Activated CD4-positive, alpha-beta T cell treated with anti-CD3 and anti-CD28 coated beads, Interleukin-2, amount 10 ng/mL, durations not matched to agents 7 days and 5 days (primary cell): ENCODE results near the gene MAPKAPK3. TPM values are rescaled to one million over a fixed set of nuclear protein-coding genes. Genes with fewer than 3 reads are reported as not detected.
"Not testable (repeated sequence)": the region's sequence is repeated elsewhere in the genome, so short reads cannot be mapped to it uniquely, and the experiment has no call there.

ENCODE experiments used
- CTCF ChIA-PET: fragments of 350-600 bp; sonication (Branson Sonifier 250); formaldehyde crosslinking; loops from one replicate; lab custom pipeline; 2021; ENCODE audit warnings: antibody characterized with exemption; lab: Charles Lee
- POLR2A ChIA-PET: fragments of 350-600 bp; sonication (Branson Sonifier 250); formaldehyde crosslinking; loops from one replicate; lab custom pipeline; 2021; ENCODE audit warnings: antibody characterized with exemption; lab: Charles Lee
- DNase-seq: peaks from one replicate; pipeline ENCODE4 v3.0.0-alpha.2; 2020
- H3K27ac Mint-ChIP-seq: one replicate; pipeline ENCODE4 v1.8.0; 2021; ENCODE audit warnings: mild to moderate bottlenecking, moderate library complexity, mixed read lengths
- H3K27me3 Mint-ChIP-seq: one replicate; pipeline ENCODE4 v1.8.0; 2021; ENCODE audit warnings: mixed read lengths
- H3K36me3 Mint-ChIP-seq: one replicate; pipeline ENCODE4 v1.8.0; 2021; ENCODE audit warnings: low read depth, mixed read lengths
- H3K4me1 Mint-ChIP-seq: one replicate; pipeline ENCODE4 v1.8.0; 2021; ENCODE audit warnings: mixed read lengths
- H3K4me3 Mint-ChIP-seq: one replicate; pipeline ENCODE4 v1.8.0; 2021; ENCODE audit warnings: mild to moderate bottlenecking, moderate library complexity, mixed read lengths
- H3K9me3 Mint-ChIP-seq: one replicate; pipeline ENCODE4 v1.8.0; 2021; ENCODE audit warnings: mixed read lengths
- total RNA-seq, 2 experiments: library from RNA; stranded (reverse); gene quantifications; one replicate each; pipeline ENCODE4 v1.2.3, GENCODE V29; 2021

Gene MAPKAPK3
- total RNA-seq, 2 experiments from 2014 or later, result 135 to 140 TPM

GRCh38 chr3:50660386-50660785, 43.4 kb downstream of the MAPKAPK3 start:
- DNase-seq, result no peak
- Mint-ChIP-seq H3K27me3 (peaks cover 2% of the 10 kb centered on the region), H3K9me3 (no peaks in the 10 kb centered on the region), H3K4me1 (peaks cover 7% of the 10 kb centered on the region), H3K27ac (no peak overlapping the region), H3K4me3 (no peak overlapping the region), H3K36me3 (no peaks in the 10 kb centered on the region)
- POLR2A ChIA-PET, result no interaction called here
- CTCF ChIA-PET, result no interaction called here

DNA sequence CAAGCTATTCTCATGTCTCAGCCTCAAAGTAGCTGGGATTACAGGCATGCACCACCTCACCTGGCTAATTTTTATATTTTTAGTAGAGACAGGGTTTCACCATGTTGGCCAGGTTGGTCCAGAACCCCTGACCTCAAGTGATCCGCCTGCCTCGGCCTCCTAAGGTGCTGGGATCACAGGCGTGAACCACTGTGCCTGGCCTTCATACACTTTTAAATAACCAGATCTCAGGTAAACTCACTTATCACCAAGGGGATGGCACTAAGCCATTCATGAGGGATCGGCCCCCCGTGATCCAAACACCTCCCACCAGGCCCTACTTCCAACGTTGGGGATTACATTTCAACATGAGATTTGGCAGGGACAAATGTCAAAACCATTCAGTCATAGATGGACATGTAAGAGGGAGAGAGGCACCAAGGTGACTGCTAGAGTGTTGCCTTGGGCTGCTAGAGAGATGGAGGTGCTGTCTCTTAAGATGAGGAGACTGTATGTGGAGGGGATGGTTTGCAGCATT, 44.4 kb downstream of the MAPKAPK3 start:
- no peak overlapping the region for H3K27ac Mint-ChIP-seq
- ChIA-PET POLR2A (no interaction called here), CTCF (interaction anchor here (0.6 kb wide), 1 partner anchor 52 kb away, joined by 3 read pairs; no protein-coding TSS in a partner anchor)
- H3K4me1 Mint-ChIP-seq, result peaks cover 10% of the 10 kb centered on the region
- no peak for DNase-seq
- no peaks in the 10 kb centered on the region for H3K9me3 Mint-ChIP-seq
- peaks cover 3% of the 10 kb centered on the region for H3K27me3 Mint-ChIP-seq
- no peaks in the 10 kb centered on the region for H3K36me3 Mint-ChIP-seq
- no peak overlapping the region for H3K4me3 Mint-ChIP-seq

- H3K9me3 Mint-ChIP-seq, result no peaks in the 10 kb centered on the region
- H3K27me3 Mint-ChIP-seq, result peaks cover 7% of the 10 kb centered on the region
- H3K27ac Mint-ChIP-seq, result peak overlapping the region; percentile 21
- H3K36me3 Mint-ChIP-seq, result no peaks in the 10 kb centered on the region
- H3K4me3 Mint-ChIP-seq, result no peak overlapping the region
- H3K4me1 Mint-ChIP-seq, result peaks cover 10% of the 10 kb centered on the region
- ChIA-PET POLR2A (no interaction called here), CTCF (interaction anchor here (0.6 to 1.2 kb wide), 4 partner anchors 9 to 624 kb away, joined by 3 to 4 read pairs (median 4); partner anchors contain the start of gene DOCK3)
- no peak for DNase-seq
Measured at GRCh38 chr3:50662408-50662807, 45.5 kb downstream of the MAPKAPK3 start.

DNA sequence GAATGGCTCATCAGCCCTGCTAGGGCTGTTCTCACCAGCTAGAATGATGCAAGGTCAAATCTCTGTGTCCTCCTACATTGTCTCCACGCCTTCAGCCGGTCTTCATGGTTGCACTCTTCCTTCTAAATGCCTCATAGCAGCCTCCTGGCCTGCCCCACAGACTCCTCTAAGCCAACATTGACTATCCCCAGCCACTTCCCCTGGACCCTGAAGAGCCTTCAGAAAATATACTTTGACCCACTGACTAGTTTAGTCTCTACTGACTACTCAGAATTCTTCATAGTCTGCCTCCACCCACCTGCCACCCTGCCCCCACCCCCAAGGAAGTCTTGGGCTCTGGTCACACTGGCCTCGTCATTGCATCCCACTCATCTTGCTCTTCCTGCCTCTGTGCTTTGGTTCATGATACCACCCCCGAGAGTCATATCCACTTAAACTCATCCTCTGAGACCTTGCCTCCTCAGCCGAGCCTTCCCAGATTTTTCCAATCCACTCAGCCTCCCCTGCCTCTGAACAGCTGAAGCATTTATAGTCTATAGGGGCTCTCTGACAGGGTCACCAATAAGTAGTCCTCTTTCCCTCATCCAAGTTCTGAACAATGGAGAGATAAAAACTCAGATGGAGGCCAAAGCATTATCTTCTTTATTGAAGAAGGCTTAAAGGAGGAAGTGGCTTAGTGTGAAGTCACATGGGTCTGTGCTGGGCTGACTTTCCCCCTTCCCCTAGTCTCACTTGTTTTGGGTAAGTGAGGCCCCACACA, 48.3 kb downstream of the MAPKAPK3 start:
- CTCF ChIA-PET, result interaction anchor here (1.0 kb wide), 1 partner anchor 49 kb away, joined by 4 read pairs; no protein-coding TSS in a partner anchor
- Mint-ChIP-seq H3K27ac (peak overlapping the region; percentile 44), H3K27me3 (peaks cover 11% of the 10 kb centered on the region), H3K4me1 (peaks cover 10% of the 10 kb centered on the region), H3K4me3 (no peak overlapping the region), H3K36me3 (no peaks in the 10 kb centered on the region), H3K9me3 (no peaks in the 10 kb centered on the region)
- POLR2A ChIA-PET, result no interaction called here
- DNase-seq, result no peak

- H3K4me1 Mint-ChIP-seq, H3K36me3 Mint-ChIP-seq, H3K9me3 Mint-ChIP-seq, DNase-seq, POLR2A ChIA-PET, CTCF ChIA-PET, H3K4me3 Mint-ChIP-seq: not testable (repeated sequence)
- H3K27ac Mint-ChIP-seq, result peak overlapping the region; percentile 44
- H3K27me3 Mint-ChIP-seq, result peaks cover 15% of the 10 kb centered on the region
Measured at GRCh38 chr3:50665841-50666115, 48.8 kb downstream of the MAPKAPK3 start.

DNA sequence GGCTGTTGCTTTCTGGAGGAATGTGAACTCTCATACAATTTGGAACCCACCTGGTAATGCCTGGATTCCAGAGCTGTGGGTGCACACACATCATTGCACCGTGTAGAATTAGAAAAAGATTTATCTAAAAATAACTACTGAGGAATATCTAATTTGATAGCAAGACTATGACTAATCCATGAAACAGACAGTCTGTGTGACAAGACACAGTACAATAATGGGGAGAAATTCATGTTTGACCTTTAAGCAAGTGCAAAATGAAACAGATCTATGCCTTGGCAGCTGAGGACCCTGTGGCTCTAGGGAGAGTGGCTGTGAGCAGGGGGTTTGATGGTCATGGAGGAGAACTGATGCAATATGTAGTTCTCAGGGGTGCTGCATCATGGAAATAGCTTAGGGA, 49.9 kb downstream of the MAPKAPK3 start:
- ChIA-PET CTCF (interaction anchor here (0.6 to 1.5 kb wide), 3 partner anchors 8 to 320 kb away, joined by 3 read pairs; partner anchors contain the start of gene DOCK3), POLR2A (no interaction called here)
- Mint-ChIP-seq H3K4me1 (peaks cover 10% of the 10 kb centered on the region), H3K27ac (no peak overlapping the region), H3K36me3 (no peaks in the 10 kb centered on the region), H3K9me3 (no peaks in the 10 kb centered on the region), H3K4me3 (no peak overlapping the region), H3K27me3 (peaks cover 22% of the 10 kb centered on the region)
- DNase-seq, result no peak

GRCh38 chr3:50671331-50671730, 54.4 kb downstream of the MAPKAPK3 start:
- no peak for DNase-seq
- Mint-ChIP-seq H3K36me3 (no peaks in the 10 kb centered on the region), H3K4me1 (peaks cover 10% of the 10 kb centered on the region), H3K27ac (no peak overlapping the region), H3K9me3 (no peaks in the 10 kb centered on the region), H3K27me3 (peaks cover 48% of the 10 kb centered on the region), H3K4me3 (no peak overlapping the region)
- ChIA-PET CTCF (interaction anchor here (2.2 kb wide), 1 partner anchor 55 kb away, joined by 10 read pairs; no protein-coding TSS in a partner anchor), POLR2A (no interaction called here)

- peaks cover 51% of the 10 kb centered on the region for H3K27me3 Mint-ChIP-seq
- no peak overlapping the region for H3K27ac Mint-ChIP-seq
- peaks cover 11% of the 10 kb centered on the region for H3K4me1 Mint-ChIP-seq
- no peaks in the 10 kb centered on the region for H3K36me3 Mint-ChIP-seq
- CTCF ChIA-PET, result interaction anchor here (0.7 to 2.2 kb wide), 2 partner anchors 50 to 57 kb away, joined by 3 to 10 read pairs; no protein-coding TSS in a partner anchor
- DNase-seq, result no peak
- no peaks in the 10 kb centered on the region for H3K9me3 Mint-ChIP-seq
- H3K4me3 Mint-ChIP-seq, result no peak overlapping the region
- POLR2A ChIA-PET, result no interaction called here
Measured at GRCh38 chr3:50672656-50673055, 55.7 kb downstream of the MAPKAPK3 start.

DNA sequence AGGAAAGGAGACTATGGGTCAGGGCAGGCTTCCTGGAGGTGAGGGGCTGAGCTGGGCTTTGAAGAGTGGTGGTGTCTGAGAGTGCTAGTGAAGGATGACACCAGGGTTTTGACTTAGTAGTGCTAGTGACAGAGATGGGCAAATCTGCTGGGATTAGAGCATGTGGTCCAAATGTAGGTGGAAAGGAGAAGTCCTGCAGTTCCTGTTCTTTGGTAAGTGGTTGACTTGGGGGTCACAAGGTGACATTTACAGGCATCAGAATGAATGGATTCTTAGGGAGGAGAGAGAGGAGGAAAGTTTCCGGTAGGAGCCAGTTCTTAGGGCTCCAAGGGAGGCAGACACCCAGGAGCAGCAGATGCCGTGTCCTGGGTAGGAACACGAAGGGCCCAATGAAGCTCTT, 57.0 kb downstream of the MAPKAPK3 start:
- CTCF ChIA-PET, result interaction anchor here (0.7 to 1.6 kb wide), 4 partner anchors 7 to 54 kb away, joined by 3 read pairs; no protein-coding TSS in a partner anchor
- H3K9me3 Mint-ChIP-seq, result no peaks in the 10 kb centered on the region
- H3K4me1 Mint-ChIP-seq, result peaks cover 11% of the 10 kb centered on the region
- no peak overlapping the region for H3K27ac Mint-ChIP-seq
- peaks cover 53% of the 10 kb centered on the region for H3K27me3 Mint-ChIP-seq
- no peak for DNase-seq
- POLR2A ChIA-PET, result no interaction called here
- H3K4me3 Mint-ChIP-seq, result peak overlapping the region; percentile 57
- H3K36me3 Mint-ChIP-seq, result no peaks in the 10 kb centered on the region

DNA sequence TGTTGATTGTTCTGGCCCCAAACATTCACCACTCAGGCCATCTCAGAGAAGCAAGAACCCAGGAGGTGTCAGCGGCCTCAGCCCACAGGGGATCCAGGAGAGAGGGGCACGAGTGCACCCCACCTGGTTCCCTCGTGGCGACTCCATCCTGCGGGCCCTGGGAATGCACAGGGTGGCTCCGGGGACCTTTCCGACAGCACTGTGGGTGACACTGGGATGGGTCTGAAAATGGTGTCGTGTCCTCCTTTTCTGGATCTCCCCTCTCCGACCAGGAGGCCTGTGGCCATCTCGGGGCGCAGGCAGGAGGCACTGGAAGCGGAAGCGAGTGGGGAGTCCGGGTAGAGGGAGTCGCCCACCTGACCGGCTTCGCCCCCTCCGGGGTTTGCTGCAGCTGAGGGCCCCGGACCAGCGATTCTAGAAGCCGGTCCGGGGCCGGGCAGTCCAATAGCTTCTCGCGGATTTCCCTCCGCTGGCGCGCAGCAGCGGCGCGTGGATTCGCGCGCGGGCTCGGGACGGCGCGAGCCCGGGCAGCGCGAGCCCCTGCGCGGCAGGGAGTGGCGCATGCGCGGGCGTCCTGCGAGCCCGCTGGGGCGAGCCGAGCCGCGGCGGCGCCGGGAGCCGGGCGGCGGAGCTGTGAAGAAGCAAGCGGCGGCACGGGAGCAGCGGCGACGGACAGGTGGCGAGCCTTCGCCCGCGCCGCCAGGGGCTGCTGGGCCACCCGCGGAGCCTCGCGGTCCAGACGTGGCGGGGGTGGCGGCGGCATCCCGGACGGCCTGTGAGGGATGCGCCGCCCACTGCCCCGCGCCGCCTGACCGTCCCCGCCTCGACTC, 57.6 kb downstream of the MAPKAPK3 start, which contains the start of gene DOCK3:
TSS of gene DOCK3 (plus strand) at position 579 of the 830 bp plus-strand sequence. CDS start 337 bp downstream, outside the sequence.
- Mint-ChIP-seq H3K4me1 (peaks cover 11% of the 10 kb centered on the region), H3K36me3 (no peaks in the 10 kb centered on the region), H3K9me3 (no peaks in the 10 kb centered on the region), H3K4me3 (peak within 1 kb of the TSS; percentile 63), H3K27ac (peak within 1 kb of the TSS; percentile 56), H3K27me3 (peaks cover 56% of the 10 kb centered on the region)
- ChIA-PET POLR2A (no interaction called here), CTCF (interaction anchor here (1.0 to 1.6 kb wide), 3 partner anchors 8 to 12 kb away, joined by 3 read pairs; no protein-coding TSS in a partner anchor)
- DNase-seq, result peak; percentile 57

GRCh38 chr3:50675179-50676030, 58.5 kb downstream of the MAPKAPK3 start:
- peaks cover 11% of the 10 kb centered on the region for H3K4me1 Mint-ChIP-seq
- H3K27ac Mint-ChIP-seq, result peak overlapping the region; percentile 56
- H3K36me3 Mint-ChIP-seq, result no peaks in the 10 kb centered on the region
- DNase-seq, result peak; percentile 48
- no peaks in the 10 kb centered on the region for H3K9me3 Mint-ChIP-seq
- peak overlapping the region; percentile 63 for H3K4me3 Mint-ChIP-seq
- CTCF ChIA-PET, result interaction anchor here (0.7 to 1.6 kb wide), 7 partner anchors 8 to 700 kb away, joined by 3 to 4 read pairs (median 3); no protein-coding TSS in a partner anchor
- POLR2A ChIA-PET, result no interaction called here
- peaks cover 57% of the 10 kb centered on the region for H3K27me3 Mint-ChIP-seq
